RWPE2 (cell line): Measurements from ENCODE around the gene CHCHD6.

Experiments
- ATAC-seq: fragments of 200-7000 bp; cut with Tn5 transposase; 3 replicates; pipeline ENCODE4 v1.9.1; 2021; ENCODE audit warnings: low read depth
- DNase-seq: peaks from one replicate; pipeline ENCODE4 v3.0.0-alpha.2; 2020; ENCODE audit warnings: low spot score
- H3K27ac ChIP-seq: fragments of 450-650 bp; 2 replicates; pipeline ENCODE4 v1.5.1; 2017; ENCODE audit warnings: mild to moderate bottlenecking; ENCODE audit not compliant: poor library complexity, severe bottlenecking
- H3K27me3 ChIP-seq: fragments of 250-450 bp; sonication (Bioruptor Pico); 2 replicates; pipeline ENCODE4 v1.5.1; 2021; ENCODE audit warnings: mild to moderate bottlenecking, moderate library complexity; ENCODE audit not compliant: insufficient read depth, poor library complexity, severe bottlenecking
- H3K36me3 ChIP-seq: fragments of 250-450 bp; sonication (Bioruptor Pico); 2 replicates; pipeline ENCODE4 v1.5.1; 2020; ENCODE audit warnings: low read depth, mild to moderate bottlenecking, moderate library complexity
- H3K4me1 ChIP-seq: fragments of 250-450 bp; sonication (Bioruptor Pico); 2 replicates; pipeline ENCODE4 v1.5.1; 2021; ENCODE audit warnings: mild to moderate bottlenecking, moderate library complexity; ENCODE audit not compliant: insufficient read depth, poor library complexity, severe bottlenecking
- H3K4me3 ChIP-seq: fragments of 250-450 bp; sonication (Bioruptor Pico); 2 replicates; pipeline ENCODE4 v1.5.1; 2021; ENCODE audit warnings: mild to moderate bottlenecking, moderate library complexity; ENCODE audit not compliant: severe bottlenecking
- H3K9me3 ChIP-seq: fragments of 250-450 bp; sonication (Bioruptor Pico); 2 replicates; pipeline ENCODE4 v1.5.1; 2021; ENCODE audit warnings: mild to moderate bottlenecking, moderate library complexity; ENCODE audit not compliant: severe bottlenecking
- CTCF ChIP-seq: fragments of 450-650 bp; IDR thresholded peaks from one replicate; pipeline ENCODE4 v1.5.1; 2017; ENCODE audit warnings: mild to moderate bottlenecking, moderate library complexity; ENCODE audit not compliant: poor library complexity, severe bottlenecking

The CHCHD6 gene

GRCh38 chr3:126683069-126683468 lies 21.0 kb upstream of the CHCHD6 start:
- Histone ChIP-seq H3K4me3 (no peak overlapping the region), H3K36me3 (no peaks in the 10 kb centered on the region), H3K9me3 (no peaks in the 10 kb centered on the region), H3K27ac (no peak overlapping the region), H3K4me1 (no peaks in the 10 kb centered on the region), H3K27me3 (no peaks in the 10 kb centered on the region)
- no peak for ATAC-seq
- DNase-seq, result no peak
- no peak for TF ChIP-seq CTCF

GRCh38 chr3:126684218-126684751 lies 19.8 kb upstream of the CHCHD6 start:
- DNase-seq (no peak), ATAC-seq (no peak)
- Histone ChIP-seq H3K27ac (no peak overlapping the region), H3K4me1 (no peaks in the 10 kb centered on the region), H3K9me3 (no peaks in the 10 kb centered on the region), H3K4me3 (no peak overlapping the region), H3K27me3 (no peaks in the 10 kb centered on the region), H3K36me3 (no peaks in the 10 kb centered on the region)
- no peak for TF ChIP-seq CTCF

- no peaks in the 10 kb centered on the region for H3K9me3 ChIP-seq
- no peak for DNase-seq
Observed at GRCh38 chr3:126685021-126685420, 19.0 kb upstream of the CHCHD6 start.

GRCh38 chr3:126685493-126685892 lies 18.5 kb upstream of the CHCHD6 start:
- TF ChIP-seq CTCF, result no peak
- H3K4me1 ChIP-seq, result no peaks in the 10 kb centered on the region
- no peak overlapping the region for H3K27ac ChIP-seq
- DNase-seq, result no peak
- no peak for ATAC-seq
- H3K27me3 ChIP-seq, result no peaks in the 10 kb centered on the region
- H3K4me3 ChIP-seq, result no peak overlapping the region
- H3K9me3 ChIP-seq, result no peaks in the 10 kb centered on the region
- no peaks in the 10 kb centered on the region for H3K36me3 ChIP-seq

More at GRCh38 chr3:126685021-126685420, 19.0 kb upstream of the CHCHD6 start:
- H3K4me1 ChIP-seq, result no peaks in the 10 kb centered on the region
- no peaks in the 10 kb centered on the region for H3K27me3 ChIP-seq
- TF ChIP-seq CTCF, result no peak
- no peak overlapping the region for H3K4me3 ChIP-seq
- ATAC-seq, result no peak
- H3K27ac ChIP-seq, result no peak overlapping the region
- H3K36me3 ChIP-seq, result no peaks in the 10 kb centered on the region

- peaks cover 7% of the 10 kb centered on the region for H3K27me3 ChIP-seq
- no peak for TF ChIP-seq CTCF
- no peak for DNase-seq
Observed at GRCh38 chr3:126691765-126692164, 12.3 kb upstream of the CHCHD6 start.

More at GRCh38 chr3:126691765-126692164, 12.3 kb upstream of the CHCHD6 start:
- Histone ChIP-seq H3K36me3 (no peaks in the 10 kb centered on the region), H3K4me1 (no peaks in the 10 kb centered on the region), H3K27ac (no peak overlapping the region), H3K4me3 (no peak overlapping the region), H3K9me3 (no peaks in the 10 kb centered on the region)
- no peak for ATAC-seq
